Eye (tissue), 1 donor: ENCODE measurements around the gene WNT2B.
"Not testable (repeated sequence)": the region's sequence is repeated elsewhere in the genome, so short reads cannot be mapped to it uniquely, and the experiment has no call there.

Experiments
- DNase-seq: peaks from one replicate; pipeline ENCODE4 v3.0.0-alpha.2; 2015

The WNT2B gene

GRCh38 chr1:112508278-112509004 is at the start of gene WNT2B:
Gene WNT2B, plus strand, starts transcription at chr1:112508965. Its CDS starts 298 bp downstream, at chr1:112509263.
- peak; percentile 71 for DNase-seq

- DNase-seq: peak; percentile 5
Measured at GRCh38 chr1:112460615-112461014, 48.1 kb upstream of the WNT2B start.

- peak; percentile 17 for DNase-seq
Measured at GRCh38 chr1:112461200-112461871, 47.4 kb upstream of the WNT2B start.

- no peak for DNase-seq
Measured at GRCh38 chr1:112462953-112463279, 45.8 kb upstream of the WNT2B start.

- peak; percentile 18 for DNase-seq
Measured at GRCh38 chr1:112464501-112464900, 44.3 kb upstream of the WNT2B start.

- no peak for DNase-seq
Measured at GRCh38 chr1:112465122-112465521, 43.6 kb upstream of the WNT2B start.

GRCh38 chr1:112466078-112466660 is 42.6 kb upstream of the WNT2B start:
- peak; percentile 97 for DNase-seq

GRCh38 chr1:112470324-112470723 is 38.4 kb upstream of the WNT2B start:
- not testable (repeated sequence) for DNase-seq

GRCh38 chr1:112470966-112471365 is 37.8 kb upstream of the WNT2B start:
- DNase-seq: no peak

GRCh38 chr1:112472142-112472541 is 36.6 kb upstream of the WNT2B start:
- DNase-seq: no peak

GRCh38 chr1:112477550-112477949 is 31.2 kb upstream of the WNT2B start:
- no peak for DNase-seq

- DNase-seq: no peak
Measured at GRCh38 chr1:112478314-112478713, 30.5 kb upstream of the WNT2B start.

GRCh38 chr1:112486063-112486462 is 22.7 kb upstream of the WNT2B start:
- DNase-seq: not testable (repeated sequence)

- not testable (repeated sequence) for DNase-seq
Measured at GRCh38 chr1:112487686-112488085, 21.1 kb upstream of the WNT2B start.

- no peak for DNase-seq
Measured at GRCh38 chr1:112488141-112488540, 20.6 kb upstream of the WNT2B start.

GRCh38 chr1:112492076-112492475 is 16.7 kb upstream of the WNT2B start:
- no peak for DNase-seq

GRCh38 chr1:112493351-112493750 is 15.4 kb upstream of the WNT2B start:
- DNase-seq: no peak

- DNase-seq: no peak
Measured at GRCh38 chr1:112496290-112496689, 12.5 kb upstream of the WNT2B start.

GRCh38 chr1:112501810-112502641 is 6.7 kb upstream of the WNT2B start:
- DNase-seq: peak; percentile 86

GRCh38 chr1:112502826-112503225 is 5.9 kb upstream of the WNT2B start:
- peak; percentile 71 for DNase-seq

- DNase-seq: no peak
Measured at GRCh38 chr1:112504001-112504660, 4.6 kb upstream of the WNT2B start.

- DNase-seq: peak; percentile 76
Measured at GRCh38 chr1:112504661-112505399, 3.9 kb upstream of the WNT2B start.
